WERI-Rb-1 (cell line): Measurements from ENCODE around the gene TMSB15C.
"Not testable (repeated sequence)": the region's sequence is repeated elsewhere in the genome, so short reads cannot be mapped to it uniquely, and the experiment has no call there.

ENCODE experiments used
- DNase-seq: peaks from one replicate; pipeline ENCODE4 v3.0.0-alpha.2; 2020
- H3K27ac ChIP-seq: fragments of 250-450 bp; sonication (Bioruptor Pico); 2 replicates; pipeline ENCODE4 v1.5.1; 2020; ENCODE audit warnings: mild to moderate bottlenecking, moderate library complexity
- H3K27me3 ChIP-seq: fragments of 250-450 bp; sonication (Bioruptor Pico); 2 replicates; pipeline ENCODE4 v1.5.1; 2021; ENCODE audit warnings: mild to moderate bottlenecking, low read depth, moderate library complexity; ENCODE audit not compliant: insufficient read depth, severe bottlenecking
- H3K36me3 ChIP-seq: fragments of 250-450 bp; sonication (Bioruptor Pico); 2 replicates; pipeline ENCODE4 v1.5.1; 2020; ENCODE audit warnings: mild to moderate bottlenecking, moderate library complexity
- H3K4me3 ChIP-seq: 2 replicates; pipeline ENCODE4 v1.5.1; 2011; ENCODE audit warnings: low read depth, mild to moderate bottlenecking, control low read depth, low read length
- H3K9me3 ChIP-seq: fragments of 250-450 bp; sonication (Bioruptor Pico); 2 replicates; pipeline ENCODE4 v1.5.1; 2021; ENCODE audit warnings: mild to moderate bottlenecking, moderate library complexity; ENCODE audit not compliant: severe bottlenecking
- TF ChIP-seq, protein P1 (sequence below): IDR thresholded peaks from 2 replicates; pipeline ENCODE4 v1.5.1; 2011; ENCODE audit warnings: low read depth, mild to moderate bottlenecking, control low read depth, inconsistent platforms, low read length

TMSB15C gene

DNA sequence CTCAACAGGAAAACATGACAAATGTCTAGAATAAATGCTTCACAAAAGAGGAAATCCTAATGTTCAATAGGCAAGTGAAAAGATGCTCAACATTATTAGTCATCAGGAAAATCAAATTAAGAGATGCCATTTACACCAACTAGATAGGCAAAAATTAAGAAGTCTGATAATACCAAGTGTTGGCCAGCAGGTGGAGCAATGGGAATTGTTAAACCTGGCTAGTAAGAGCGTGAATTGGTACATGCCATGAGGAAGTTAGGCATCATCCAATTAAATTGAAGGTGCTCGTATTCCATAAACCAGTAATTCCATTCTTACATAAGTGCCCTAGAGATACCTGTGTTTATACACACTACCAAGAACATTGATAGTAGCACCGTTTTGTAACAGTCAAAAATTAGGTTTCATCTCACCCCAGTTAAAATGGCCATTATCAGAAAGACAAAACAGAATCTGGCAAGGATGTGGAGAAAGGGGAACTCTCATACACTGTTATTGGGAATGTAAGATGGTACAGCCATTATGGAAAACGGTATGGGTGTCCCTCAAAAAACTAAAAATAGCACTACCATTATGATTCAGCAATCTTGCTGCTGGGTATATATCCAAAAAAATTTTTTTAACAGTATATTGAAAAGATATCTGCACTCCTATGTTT lies 22.2 kb upstream of the TMSB15C start:
- DNase-seq = peak; percentile 45
- Histone ChIP-seq H3K27me3 (peaks cover 10% of the 10 kb centered on the region), H3K4me3 (no peak overlapping the region), H3K36me3 (no peaks in the 10 kb centered on the region), H3K27ac (no peak overlapping the region), H3K9me3 (no peaks in the 10 kb centered on the region)
- TF ChIP-seq, protein P1, sequence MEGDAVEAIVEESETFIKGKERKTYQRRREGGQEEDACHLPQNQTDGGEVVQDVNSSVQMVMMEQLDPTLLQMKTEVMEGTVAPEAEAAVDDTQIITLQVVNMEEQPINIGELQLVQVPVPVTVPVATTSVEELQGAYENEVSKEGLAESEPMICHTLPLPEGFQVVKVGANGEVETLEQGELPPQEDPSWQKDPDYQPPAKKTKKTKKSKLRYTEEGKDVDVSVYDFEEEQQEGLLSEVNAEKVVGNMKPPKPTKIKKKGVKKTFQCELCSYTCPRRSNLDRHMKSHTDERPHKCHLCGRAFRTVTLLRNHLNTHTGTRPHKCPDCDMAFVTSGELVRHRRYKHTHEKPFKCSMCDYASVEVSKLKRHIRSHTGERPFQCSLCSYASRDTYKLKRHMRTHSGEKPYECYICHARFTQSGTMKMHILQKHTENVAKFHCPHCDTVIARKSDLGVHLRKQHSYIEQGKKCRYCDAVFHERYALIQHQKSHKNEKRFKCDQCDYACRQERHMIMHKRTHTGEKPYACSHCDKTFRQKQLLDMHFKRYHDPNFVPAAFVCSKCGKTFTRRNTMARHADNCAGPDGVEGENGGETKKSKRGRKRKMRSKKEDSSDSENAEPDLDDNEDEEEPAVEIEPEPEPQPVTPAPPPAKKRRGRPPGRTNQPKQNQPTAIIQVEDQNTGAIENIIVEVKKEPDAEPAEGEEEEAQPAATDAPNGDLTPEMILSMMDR = peak; percentile 47

DNA sequence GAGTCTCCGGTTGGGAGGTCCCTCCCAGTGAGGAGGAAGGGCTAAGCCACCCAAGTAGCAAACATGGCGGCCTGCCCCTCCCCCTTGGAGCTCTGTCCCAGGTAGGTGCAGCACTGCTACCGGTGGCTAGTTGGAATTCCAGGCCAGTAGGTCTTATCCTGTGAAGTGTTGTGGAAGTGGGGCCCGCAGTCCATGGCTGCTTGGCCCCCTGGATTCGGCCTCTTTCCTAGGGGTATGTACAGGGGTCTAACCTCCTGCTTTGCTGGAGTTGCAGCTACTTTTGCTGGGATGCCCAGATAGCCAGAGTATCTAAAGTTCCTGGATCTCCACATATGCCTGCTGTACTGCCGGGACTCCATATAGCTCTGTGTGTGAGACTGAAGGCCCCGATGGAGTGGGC lies 9.9 kb upstream of the TMSB15C start:
- DNase-seq = no peak
- Histone ChIP-seq H3K27me3 (peaks cover 30% of the 10 kb centered on the region), H3K36me3 (no peaks in the 10 kb centered on the region), H3K4me3 (no peak overlapping the region), H3K9me3 (no peaks in the 10 kb centered on the region), H3K27ac (no peak overlapping the region)
- TF ChIP-seq, protein P1 = no peak

DNA sequence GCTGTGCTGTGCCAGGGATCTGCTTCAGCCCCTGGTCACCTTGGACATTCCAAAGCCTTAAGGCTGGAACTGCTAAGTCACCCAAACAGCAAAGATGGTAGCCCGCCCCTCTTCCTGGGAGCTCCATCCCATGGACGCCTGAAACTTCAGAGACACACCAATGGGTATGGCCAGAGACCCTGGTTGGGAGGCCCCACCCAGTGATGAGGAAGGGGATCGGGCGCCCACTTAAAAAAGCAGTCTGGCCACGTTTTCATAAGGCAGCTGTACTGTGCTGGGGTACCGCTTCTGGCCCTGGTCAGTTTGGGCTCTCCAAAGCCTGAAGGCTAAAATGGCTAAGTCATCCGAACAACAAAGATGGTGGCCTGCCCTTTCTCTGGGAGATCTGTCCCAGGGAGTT lies 9.4 kb upstream of the TMSB15C start:
- no peak overlapping the region for H3K4me3 ChIP-seq
- no peaks in the 10 kb centered on the region for H3K36me3 ChIP-seq
- H3K27ac ChIP-seq = no peak overlapping the region
- TF ChIP-seq, protein P1 = no peak
- DNase-seq = no peak
- no peaks in the 10 kb centered on the region for H3K9me3 ChIP-seq
- H3K27me3 ChIP-seq = peaks cover 28% of the 10 kb centered on the region

DNA sequence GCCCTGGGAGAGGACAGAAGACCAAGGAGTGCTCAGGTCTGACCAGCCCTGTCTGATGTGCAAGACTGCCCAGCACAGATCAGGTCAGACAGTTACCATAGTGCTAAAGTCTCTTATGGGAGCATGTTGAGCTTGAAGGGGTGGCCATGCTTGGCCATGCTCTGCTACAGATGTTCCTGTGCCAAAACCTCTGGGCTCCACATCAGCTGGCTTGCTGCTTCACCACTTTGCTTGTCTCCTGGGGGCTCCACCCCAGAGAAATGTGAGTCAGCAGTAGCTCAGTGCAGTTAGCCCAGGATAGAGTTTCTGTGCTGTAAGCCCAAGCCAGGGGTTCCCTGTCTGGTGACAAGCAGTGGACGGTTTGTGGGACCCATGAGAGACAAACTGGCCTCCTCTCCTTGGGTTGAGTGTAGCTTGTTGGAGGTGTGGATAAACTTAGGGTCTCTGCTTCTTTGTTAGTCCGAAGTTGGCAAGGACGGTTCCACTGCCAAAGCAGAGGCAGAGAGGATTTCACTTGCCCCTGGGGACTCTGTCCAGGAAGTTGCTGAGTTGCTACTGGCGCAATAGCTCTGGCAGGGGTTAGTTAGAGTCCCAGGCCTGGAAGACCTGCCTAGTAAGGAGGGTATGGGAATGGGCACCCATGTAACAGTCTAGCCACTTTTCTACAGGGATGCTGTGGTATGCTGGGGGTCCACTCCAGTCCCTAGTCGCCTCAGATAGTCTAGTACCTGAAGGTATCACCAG lies 8.7 kb upstream of the TMSB15C start:
- Histone ChIP-seq H3K4me3 (no peak overlapping the region), H3K9me3 (no peaks in the 10 kb centered on the region)

DNA sequence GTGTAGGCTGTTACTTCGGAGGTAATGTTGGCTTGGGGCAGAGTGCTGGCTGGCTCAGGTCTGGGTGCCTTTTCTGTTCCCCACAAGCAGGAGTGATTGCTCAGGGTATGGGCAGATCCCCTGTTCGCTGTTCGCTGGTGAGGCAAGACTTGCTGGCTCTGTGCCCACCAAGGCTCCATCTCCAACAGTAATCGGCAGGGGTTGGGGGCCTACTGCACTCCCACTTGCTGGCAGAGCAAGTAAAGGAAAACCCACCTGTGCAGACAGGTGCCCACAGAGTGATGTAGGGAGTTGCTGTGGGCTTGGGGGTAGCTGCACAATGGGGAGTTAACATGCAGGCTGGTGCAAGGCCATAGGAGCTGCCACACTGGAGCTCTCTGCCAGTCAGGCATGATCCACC lies 8.0 kb upstream of the TMSB15C start:
- Histone ChIP-seq H3K9me3 (no peaks in the 10 kb centered on the region), H3K27ac (no peak overlapping the region), H3K4me3 (no peak overlapping the region), H3K36me3 (no peaks in the 10 kb centered on the region), H3K27me3 (peaks cover 18% of the 10 kb centered on the region)
- TF ChIP-seq, protein P1 = no peak
- no peak for DNase-seq

More for the DNA sequence above, 8.7 kb upstream of the TMSB15C start:
- DNase-seq = no peak
- TF ChIP-seq, protein P1 = no peak
- H3K27ac ChIP-seq = no peak overlapping the region
- no peaks in the 10 kb centered on the region for H3K36me3 ChIP-seq
- peaks cover 25% of the 10 kb centered on the region for H3K27me3 ChIP-seq

DNA sequence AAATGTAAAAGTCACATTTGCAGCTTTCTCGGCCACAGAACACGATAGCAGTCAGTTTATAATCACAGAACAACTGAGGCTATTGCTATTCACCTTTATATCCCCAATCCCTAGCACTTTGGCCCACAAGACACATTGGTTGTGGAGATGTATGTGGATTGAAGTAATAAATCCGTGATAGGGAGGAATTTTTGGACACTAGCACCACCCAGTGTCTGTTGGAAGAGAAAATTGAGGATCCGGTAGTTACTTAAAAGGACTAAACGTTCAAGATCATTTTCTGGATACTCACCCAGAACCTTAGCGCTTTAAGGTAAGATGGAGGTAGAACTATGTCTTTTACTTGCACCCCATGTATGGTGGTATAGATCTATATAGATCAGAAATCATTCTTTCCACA lies 1.8 kb upstream of the TMSB15C start:
- H3K4me3 ChIP-seq, H3K36me3 ChIP-seq, H3K27ac ChIP-seq, H3K27me3 ChIP-seq, H3K9me3 ChIP-seq, DNase-seq: not testable (repeated sequence)

DNA sequence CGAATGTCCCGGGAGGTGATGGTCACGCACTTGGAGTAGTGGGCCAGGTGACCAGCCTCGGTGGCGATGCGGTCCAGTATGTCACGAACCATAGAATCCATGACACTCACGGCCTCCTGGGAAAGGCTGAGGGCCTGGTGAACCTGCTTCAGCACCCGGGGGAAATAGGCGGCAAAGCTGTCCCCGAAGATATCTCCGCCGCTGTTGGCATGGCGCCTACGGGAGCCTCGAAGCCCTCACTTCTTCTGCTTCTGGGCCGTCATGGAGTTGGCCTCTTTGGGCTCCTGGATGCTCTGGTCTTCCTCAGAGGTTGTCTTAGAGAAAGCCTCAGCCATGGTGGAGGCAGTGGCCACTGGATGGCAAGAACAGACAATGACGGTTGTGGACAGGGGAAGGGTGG lies 13.4 kb downstream of the TMSB15C start:
- not testable (repeated sequence) for H3K27ac ChIP-seq, H3K27me3 ChIP-seq, H3K36me3 ChIP-seq, H3K4me3 ChIP-seq, H3K9me3 ChIP-seq, DNase-seq

DNA sequence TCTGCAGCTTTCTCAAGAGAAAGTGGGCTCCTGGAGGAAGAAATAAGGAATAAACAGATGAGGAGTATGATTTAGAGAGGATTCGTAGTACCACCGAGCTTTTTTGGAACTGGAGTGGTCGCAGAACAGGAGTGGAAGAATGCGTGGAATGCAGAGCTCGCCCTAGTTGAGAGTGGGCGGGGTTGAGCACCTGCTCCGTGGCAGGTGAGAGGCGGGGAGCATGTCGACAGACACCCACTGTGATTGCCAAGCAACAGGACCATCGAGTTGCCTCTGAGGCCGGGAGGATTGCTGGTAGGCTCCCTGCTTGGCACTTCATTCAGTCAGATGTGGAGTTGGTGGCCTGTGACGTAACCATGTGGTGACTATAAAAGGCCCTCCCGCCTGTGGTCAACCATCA lies 21.1 kb downstream of the TMSB15C start:
- not testable (repeated sequence) for H3K27ac ChIP-seq, H3K4me3 ChIP-seq, H3K27me3 ChIP-seq, H3K36me3 ChIP-seq, DNase-seq, H3K9me3 ChIP-seq
